Mesenchymal stem cell (in vitro differentiated cells and primary cell): ENCODE measurements around the gene ABCD1.

Experiments used
- DNase-seq: peaks from one replicate; pipeline ENCODE4 v3.0.0-alpha.2; 2013
- H2AFZ ChIP-seq: one replicate; pipeline ENCODE4 v1.6.1; 2013; ENCODE audit warnings: low read depth, mild to moderate bottlenecking, control low read depth, inconsistent platforms, low read length, moderate library complexity
- H2AK5ac ChIP-seq: 2 replicates; pipeline ENCODE4 v1.6.1; 2013; ENCODE audit warnings: low read length, moderate library complexity, mild to moderate bottlenecking, inconsistent platforms; ENCODE audit not compliant: severe bottlenecking
- H2BK120ac ChIP-seq: one replicate; pipeline ENCODE4 v1.6.1; 2013; ENCODE audit warnings: low read depth, mild to moderate bottlenecking, inconsistent platforms, low read length, moderate library complexity
- H2BK12ac ChIP-seq, 2 experiments: one replicate each; pipeline ENCODE4 v1.6.1; 2013; ENCODE audit warnings: inconsistent platforms in 2 of 2, low read length in 2 of 2, mild to moderate bottlenecking in 2 of 2, moderate library complexity in 2 of 2, control low read depth in 1 of 2
- H2BK15ac ChIP-seq: one replicate; pipeline ENCODE4 v1.6.1; 2013; ENCODE audit warnings: mild to moderate bottlenecking, low read depth, inconsistent platforms; ENCODE audit not compliant: poor library complexity, severe bottlenecking
- H2BK5ac ChIP-seq: 2 replicates; pipeline ENCODE4 v1.6.1; 2013; ENCODE audit warnings: low read depth, mild to moderate bottlenecking, low read length, control low read depth, inconsistent platforms; ENCODE audit not compliant: poor library complexity, severe bottlenecking
- H3K14ac ChIP-seq, 2 experiments: one replicate each; pipeline ENCODE4 v1.6.1; 2013; ENCODE audit warnings: inconsistent platforms in 2 of 2, low read length in 2 of 2, control low read depth in 1 of 2, mild to moderate bottlenecking in 1 of 2, moderate library complexity in 1 of 2
- H3K18ac ChIP-seq, 2 experiments: one replicate each; pipeline ENCODE4 v1.6.1; 2013; ENCODE audit warnings: inconsistent platforms in 2 of 2, low read length in 2 of 2, control low read depth in 1 of 2, low read depth in 1 of 2, mild to moderate bottlenecking in 1 of 2
- H3K23ac ChIP-seq, 2 experiments: one replicate each; pipeline ENCODE4 v1.6.1; 2013; ENCODE audit warnings: inconsistent platforms in 2 of 2, low read length in 2 of 2, mild to moderate bottlenecking in 2 of 2, moderate library complexity in 2 of 2, control low read depth in 1 of 2
- H3K27ac ChIP-seq: 2 replicates; pipeline ENCODE4 v1.5.1; 2013; ENCODE audit warnings: mild to moderate bottlenecking, moderate library complexity, low read length, control low read depth, inconsistent platforms; ENCODE audit not compliant: poor library complexity, severe bottlenecking
- H3K27me3 ChIP-seq, 2 experiments: 2 replicates each; pipeline versions ENCODE4 v1.6.1 to v1.7.0; 2013; ENCODE audit warnings: low read length in 2 of 2, mild to moderate bottlenecking in 2 of 2, moderate library complexity in 2 of 2, control low read depth in 1 of 2, inconsistent platforms in 1 of 2; ENCODE audit not compliant: control insufficient read depth in 1 of 2, insufficient read depth in 1 of 2
- H3K36me3 ChIP-seq, 2 experiments: 2 replicates each; pipeline versions ENCODE4 v1.6.1 to v1.7.0; 2013; ENCODE audit warnings: low read length in 2 of 2, control low read depth in 1 of 2, inconsistent platforms in 1 of 2, low read depth in 1 of 2, mild to moderate bottlenecking in 1 of 2; ENCODE audit not compliant: insufficient read depth in 2 of 2, control insufficient read depth in 1 of 2
- H3K4ac ChIP-seq, 2 experiments: one replicate each; pipeline ENCODE4 v1.6.1; 2013; ENCODE audit warnings: inconsistent platforms in 2 of 2, low read length in 2 of 2, mild to moderate bottlenecking in 2 of 2, moderate library complexity in 2 of 2, control low read depth in 1 of 2, low read depth in 1 of 2
- H3K4me1 ChIP-seq: 2 replicates; pipeline ENCODE4 v1.6.1; 2013; ENCODE audit warnings: low read depth, low read length, control low read depth; ENCODE audit not compliant: control insufficient read depth, insufficient read depth
- H3K4me2 ChIP-seq: 2 replicates; pipeline ENCODE4 v1.6.1; 2013; ENCODE audit warnings: low read length, mild to moderate bottlenecking, inconsistent platforms; ENCODE audit not compliant: poor library complexity, severe bottlenecking
- H3K4me3 ChIP-seq, 2 experiments: 2 replicates each; pipeline versions ENCODE4 v1.5.1 to v1.7.0; 2013; ENCODE audit warnings: low read length in 2 of 2, mild to moderate bottlenecking in 2 of 2, control low read depth in 1 of 2, low read depth in 1 of 2; ENCODE audit not compliant: insufficient read depth in 1 of 2
- H3K79me1 ChIP-seq: replicated peaks from 2 replicates; pipeline ENCODE4 v1.6.1; 2013; ENCODE audit warnings: mild to moderate bottlenecking, control low read depth, low read length, inconsistent platforms; ENCODE audit not compliant: poor library complexity, severe bottlenecking
- H3K9ac ChIP-seq: 2 replicates; pipeline ENCODE4 v1.7.0; 2013; ENCODE audit warnings: mild to moderate bottlenecking, low read length, moderate library complexity
- H3K9me3 ChIP-seq: 2 replicates; pipeline ENCODE4 v1.7.0; 2013; ENCODE audit warnings: mild to moderate bottlenecking, low read length; ENCODE audit not compliant: control insufficient read depth
- H4K8ac ChIP-seq: one replicate; pipeline ENCODE4 v1.6.1; 2013; ENCODE audit warnings: inconsistent platforms, mild to moderate bottlenecking, low read length, moderate library complexity
- H4K91ac ChIP-seq: one replicate; pipeline ENCODE4 v1.6.1; 2013; ENCODE audit warnings: mild to moderate bottlenecking, low read length, inconsistent platforms
- WGBS: methylation state at CpG from one replicate; pipeline ENCODE4 v1.1.7; 2013; ENCODE audit warnings: mixed read lengths; 5-methylcytosine and 5-hydroxymethylcytosine counted together

ABCD1 gene

DNA sequence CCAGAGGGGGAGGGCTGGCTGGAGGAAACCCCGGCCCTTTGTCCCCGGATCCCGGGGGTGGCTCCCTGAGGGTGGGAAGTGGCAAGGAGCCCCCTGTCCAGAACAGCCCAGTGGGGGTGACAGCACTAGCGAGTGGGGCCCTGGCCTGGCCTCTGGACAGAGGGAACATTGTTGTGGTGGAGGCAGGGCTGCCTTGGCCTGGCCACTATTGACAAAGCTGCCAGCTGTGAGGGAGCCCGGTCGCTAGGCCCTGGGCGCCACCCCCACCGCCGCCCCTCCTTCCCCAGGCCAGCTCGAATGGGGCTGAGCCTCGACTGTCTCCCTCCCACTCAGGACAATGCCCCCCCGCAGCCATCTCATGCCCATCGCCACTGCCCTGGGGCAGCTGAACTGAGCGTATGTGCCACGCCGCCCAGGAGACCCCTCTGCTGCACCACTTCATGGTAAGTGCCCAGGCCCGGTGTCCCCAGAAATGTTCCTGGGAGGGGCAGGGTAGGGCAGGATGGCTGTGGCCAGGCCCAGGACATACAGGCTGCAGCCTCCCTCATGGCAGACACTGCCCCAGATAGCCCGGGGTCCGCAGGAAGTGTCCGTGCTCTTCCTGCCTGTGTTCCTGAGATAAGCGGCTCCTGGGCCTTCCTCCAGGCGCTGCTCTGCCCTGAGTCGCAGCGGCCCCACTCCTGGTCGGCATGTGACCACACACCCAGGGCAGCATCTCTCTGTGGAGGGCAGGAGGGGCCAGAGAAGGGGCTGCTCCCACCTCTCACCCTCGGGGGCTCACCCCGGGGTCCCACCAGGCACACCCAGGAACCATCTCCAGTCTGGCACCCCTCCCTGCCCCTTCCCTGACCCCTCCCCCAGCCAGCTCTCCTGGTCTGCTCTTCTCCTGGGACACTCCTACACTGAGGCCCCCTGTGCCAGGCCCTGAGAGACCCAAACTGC, 40.8 kb downstream of the ABCD1 start:
- H2BK15ac ChIP-seq, result peak overlapping the region; percentile 83
- peak overlapping the region; percentile 39 to 51 for H2BK12ac ChIP-seq
- H2BK120ac ChIP-seq, result peak overlapping the region; percentile 79
- peak overlapping the region; percentile 98 for H4K8ac ChIP-seq
- H3K27ac ChIP-seq, result peak overlapping the region; percentile 79
- no peak overlapping the region for H2AK5ac ChIP-seq
- peaks cover 31% of the 10 kb centered on the region for H3K4me1 ChIP-seq
- peak overlapping the region in 1 of 2 experiments; percentile 96 for H3K14ac ChIP-seq
- no peak overlapping the region for H2AFZ ChIP-seq
- H3K4ac ChIP-seq, result peak overlapping the region; percentile 81 to 97
- peak overlapping the region; percentile 96 to 97 for H3K18ac ChIP-seq
- H4K91ac ChIP-seq, result peak overlapping the region; percentile 97
- H3K4me3 ChIP-seq, result peak overlapping the region; percentile 49 to 78
- no peaks in the 10 kb centered on the region for H3K9me3 ChIP-seq
- H3K36me3 ChIP-seq, result peaks cover 3 to 36% of the 10 kb centered on the region in 2 experiments
- H3K23ac ChIP-seq, result peak overlapping the region in 1 of 2 experiments; percentile 96
- peaks cover 0 to 2% of the 10 kb centered on the region in 2 experiments for H3K27me3 ChIP-seq
- DNase-seq, result peak; percentile 28
- peak overlapping the region; percentile 31 for H2BK5ac ChIP-seq
- H3K9ac ChIP-seq, result peak overlapping the region; percentile 84
- 75% methylated on average over 12 of the region's 27 CpGs for WGBS
- H3K4me2 ChIP-seq, result peak overlapping the region; percentile 68
- peaks cover 9% of the 10 kb centered on the region for H3K79me1 ChIP-seq

GRCh38 chrX:153766098-153766817, 41.6 kb downstream of the ABCD1 start:
- peak overlapping the region; percentile 98 for H4K8ac ChIP-seq
- H3K14ac ChIP-seq, result peak overlapping the region in 1 of 2 experiments; percentile 95
- no peak overlapping the region for H2AK5ac ChIP-seq
- H3K23ac ChIP-seq, result peak overlapping the region in 1 of 2 experiments; percentile 96
- H3K27ac ChIP-seq, result peak overlapping the region; percentile 79
- peaks cover 6 to 45% of the 10 kb centered on the region in 2 experiments for H3K36me3 ChIP-seq
- peak overlapping the region; percentile 64 for H2BK120ac ChIP-seq
- peaks cover 31% of the 10 kb centered on the region for H3K4me1 ChIP-seq
- H3K9ac ChIP-seq, result peak overlapping the region; percentile 84
- H3K79me1 ChIP-seq, result peaks cover 9% of the 10 kb centered on the region
- H3K18ac ChIP-seq, result peak overlapping the region; percentile 96 to 97
- peak overlapping the region; percentile 84 to 95 for H2BK12ac ChIP-seq
- H3K4me3 ChIP-seq, result peak overlapping the region; percentile 49 to 78
- H2AFZ ChIP-seq, result no peak overlapping the region
- peak; percentile 83 for DNase-seq
- peak overlapping the region; percentile 66 to 97 for H3K4ac ChIP-seq
- peak overlapping the region; percentile 52 for H2BK15ac ChIP-seq
- 7% methylated on average over 17 of the region's 21 CpGs for WGBS
- H3K4me2 ChIP-seq, result peak overlapping the region; percentile 68
- no peak overlapping the region for H2BK5ac ChIP-seq
- peak overlapping the region; percentile 97 for H4K91ac ChIP-seq
- peaks cover 0 to 2% of the 10 kb centered on the region in 2 experiments for H3K27me3 ChIP-seq
- no peaks in the 10 kb centered on the region for H3K9me3 ChIP-seq

GRCh38 chrX:153766871-153767673, 42.4 kb downstream of the ABCD1 start:
- DNase-seq, result no peak

More at GRCh38 chrX:153766871-153767673, 42.4 kb downstream of the ABCD1 start:
- peak overlapping the region; percentile 84 for H3K9ac ChIP-seq
- H3K4me2 ChIP-seq, result no peak overlapping the region
- peak overlapping the region; percentile 84 to 95 for H2BK12ac ChIP-seq
- no peak overlapping the region for H3K27ac ChIP-seq
- no peaks in the 10 kb centered on the region for H3K9me3 ChIP-seq
- peak overlapping the region in 1 of 2 experiments; percentile 23 for H3K14ac ChIP-seq
- peaks cover 0 to 2% of the 10 kb centered on the region in 2 experiments for H3K27me3 ChIP-seq
- H3K18ac ChIP-seq, result peak overlapping the region; percentile 46 to 70
- no peak overlapping the region for H2AK5ac ChIP-seq
- H2BK15ac ChIP-seq, result peak overlapping the region; percentile 44
- H4K91ac ChIP-seq, result peak overlapping the region; percentile 98
- H3K36me3 ChIP-seq, result peaks cover 6 to 53% of the 10 kb centered on the region in 2 experiments
- peaks cover 31% of the 10 kb centered on the region for H3K4me1 ChIP-seq
- H3K23ac ChIP-seq, result no peak overlapping the region
- H3K4me3 ChIP-seq, result peak overlapping the region in 1 of 2 experiments; percentile 78
- peak overlapping the region in 1 of 2 experiments; percentile 15 for H3K4ac ChIP-seq
- no peak overlapping the region for H2BK120ac ChIP-seq
- H2BK5ac ChIP-seq, result no peak overlapping the region
- peak overlapping the region; percentile 60 for H4K8ac ChIP-seq
- peaks cover 9% of the 10 kb centered on the region for H3K79me1 ChIP-seq
- WGBS, result 90% methylated on average over 52 of the region's 56 CpGs
- no peak overlapping the region for H2AFZ ChIP-seq
